ENCODE data around the gene NUP107.

DNA sequence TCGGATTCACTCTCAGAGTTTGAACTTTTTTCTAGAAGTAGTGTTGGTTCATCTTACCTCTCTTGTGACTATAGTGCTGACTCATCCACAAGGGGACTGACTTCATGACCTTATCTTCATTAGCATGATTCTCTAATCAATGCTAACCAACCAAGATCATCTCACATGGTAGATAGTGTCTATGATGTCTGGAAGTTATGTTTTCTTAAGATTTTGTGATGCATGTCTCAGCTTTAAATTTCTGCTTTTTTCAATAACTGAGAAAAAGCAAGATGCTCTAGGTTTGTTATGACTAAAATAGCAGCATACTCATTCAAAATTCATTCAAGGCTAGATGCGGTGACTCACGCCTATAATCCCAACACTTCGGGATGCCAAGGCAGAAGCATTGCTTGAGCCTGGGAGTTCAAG, 46.9 kb downstream of the NUP107 start:
- TF ChIP-seq, protein P1, sequence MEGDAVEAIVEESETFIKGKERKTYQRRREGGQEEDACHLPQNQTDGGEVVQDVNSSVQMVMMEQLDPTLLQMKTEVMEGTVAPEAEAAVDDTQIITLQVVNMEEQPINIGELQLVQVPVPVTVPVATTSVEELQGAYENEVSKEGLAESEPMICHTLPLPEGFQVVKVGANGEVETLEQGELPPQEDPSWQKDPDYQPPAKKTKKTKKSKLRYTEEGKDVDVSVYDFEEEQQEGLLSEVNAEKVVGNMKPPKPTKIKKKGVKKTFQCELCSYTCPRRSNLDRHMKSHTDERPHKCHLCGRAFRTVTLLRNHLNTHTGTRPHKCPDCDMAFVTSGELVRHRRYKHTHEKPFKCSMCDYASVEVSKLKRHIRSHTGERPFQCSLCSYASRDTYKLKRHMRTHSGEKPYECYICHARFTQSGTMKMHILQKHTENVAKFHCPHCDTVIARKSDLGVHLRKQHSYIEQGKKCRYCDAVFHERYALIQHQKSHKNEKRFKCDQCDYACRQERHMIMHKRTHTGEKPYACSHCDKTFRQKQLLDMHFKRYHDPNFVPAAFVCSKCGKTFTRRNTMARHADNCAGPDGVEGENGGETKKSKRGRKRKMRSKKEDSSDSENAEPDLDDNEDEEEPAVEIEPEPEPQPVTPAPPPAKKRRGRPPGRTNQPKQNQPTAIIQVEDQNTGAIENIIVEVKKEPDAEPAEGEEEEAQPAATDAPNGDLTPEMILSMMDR (conservative IDR thresholded peaks at IDR 0.05): no peak
- no peak for TF ChIP-seq ZFX (IDR thresholded peaks at IDR 0.05)

Data from C4-2B (cell line).